ENCODE results near the gene CTNND2. TPM values are rescaled to one million over a fixed set of nuclear protein-coding genes. Genes with fewer than 3 reads are reported as not detected.

Gene CTNND2
- total RNA-seq, 2 donors from 2014 or later = 0.82 to 0.95 TPM

DNA sequence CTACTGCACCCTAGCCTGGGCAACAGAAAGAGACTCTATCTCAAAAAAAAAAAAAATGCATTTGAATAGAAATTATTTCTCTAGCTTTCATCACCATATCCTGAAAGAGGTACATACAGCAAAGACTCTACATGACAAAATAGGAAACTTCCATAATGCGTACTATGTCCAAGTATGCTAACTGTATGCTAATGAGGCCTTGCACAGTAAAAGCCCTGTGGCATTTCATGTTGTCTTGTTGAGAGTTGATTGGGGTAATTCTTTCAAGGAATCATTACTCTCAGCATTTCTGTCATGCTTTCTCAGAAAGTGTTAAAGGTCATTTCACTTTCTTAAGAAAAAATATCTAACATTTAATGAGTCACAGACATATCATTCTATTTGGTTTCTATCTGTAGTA is 393.4 kb downstream of the CTNND2 start:
- ATAC-seq (no peak), DNase-seq (no peak)
- intact Hi-C loops (cut with DNase I, micrococcal nuclease) = no loop called here

DNA sequence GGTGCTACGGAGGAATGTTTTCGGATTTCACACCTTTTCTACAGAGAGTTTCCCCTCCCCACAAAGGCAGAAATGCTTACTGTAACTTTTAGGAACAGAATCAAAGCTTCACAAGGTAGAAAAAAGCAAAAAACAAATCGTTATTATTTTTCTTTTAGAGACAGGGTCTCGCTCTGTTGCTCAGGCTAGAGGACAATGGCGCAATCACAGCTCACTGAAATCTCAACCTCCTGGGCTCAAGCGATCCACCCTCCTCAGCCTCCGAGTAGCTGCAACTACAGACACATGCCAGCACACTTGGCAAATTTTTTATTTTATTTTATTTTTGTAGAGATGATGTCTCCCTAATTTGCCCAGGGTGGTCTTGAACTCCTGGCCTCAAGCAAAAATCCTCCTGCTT is 394.5 kb downstream of the CTNND2 start:
- intact Hi-C loops (cut with DNase I, micrococcal nuclease) = no loop called here
- ATAC-seq (no peak), DNase-seq (no peak)

DNA sequence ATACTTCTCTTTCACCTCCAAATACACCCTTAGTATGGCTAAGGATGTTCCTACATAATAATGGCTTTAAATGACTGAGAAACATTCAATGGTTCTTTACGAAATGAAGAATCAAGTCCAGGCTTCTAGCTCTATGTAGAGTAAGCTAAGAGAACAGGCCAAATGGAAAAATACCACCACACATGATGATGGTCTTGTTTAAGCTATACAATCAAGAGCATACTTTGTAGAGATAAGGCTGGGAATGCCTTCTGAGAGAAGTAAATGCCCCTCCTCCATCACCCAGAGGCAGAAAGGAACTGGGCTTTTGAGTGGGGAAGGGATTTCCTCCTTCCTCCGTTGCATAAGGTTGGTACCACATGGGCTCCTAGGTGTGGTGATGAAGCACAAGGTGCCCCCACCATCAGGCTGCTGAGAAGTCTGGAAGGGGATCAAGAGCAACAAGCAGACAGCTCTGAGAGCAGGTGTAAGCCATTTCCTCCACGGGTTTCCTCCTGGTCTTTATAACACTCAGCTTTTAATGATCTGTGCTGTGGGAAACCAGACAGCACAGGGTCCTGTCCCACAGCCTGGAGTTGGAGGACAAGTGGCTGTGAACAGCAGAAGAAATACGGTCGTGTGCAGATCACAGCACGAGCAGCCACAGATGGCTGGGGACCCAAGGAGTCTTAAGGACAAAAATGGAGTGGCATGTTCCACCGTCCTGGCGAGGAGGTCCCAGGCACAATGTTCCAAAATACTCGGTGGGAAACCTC is 396.9 kb downstream of the CTNND2 start:
- DNase-seq (no peak), ATAC-seq (no peak)
- intact Hi-C loops (cut with DNase I, micrococcal nuclease) = no loop called here

DNA sequence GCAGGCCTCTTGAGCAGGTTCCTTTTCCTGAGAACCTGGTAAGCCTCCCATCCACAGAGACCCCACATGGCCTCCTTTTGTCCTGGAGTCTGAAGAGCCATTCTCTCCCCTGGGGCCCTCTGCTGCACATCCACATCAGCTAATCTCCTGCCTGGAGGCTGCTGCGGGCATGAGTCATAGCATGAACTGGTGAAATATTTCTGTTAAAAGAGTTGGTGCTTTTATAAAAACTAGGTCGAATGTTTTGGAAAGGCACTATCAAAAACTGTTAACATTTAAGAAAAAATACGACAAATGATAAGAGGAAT is 399.4 kb downstream of the CTNND2 start:
- intact Hi-C loops (cut with DNase I, micrococcal nuclease) = no loop called here
- DNase-seq (no peak), ATAC-seq (no peak)

DNA sequence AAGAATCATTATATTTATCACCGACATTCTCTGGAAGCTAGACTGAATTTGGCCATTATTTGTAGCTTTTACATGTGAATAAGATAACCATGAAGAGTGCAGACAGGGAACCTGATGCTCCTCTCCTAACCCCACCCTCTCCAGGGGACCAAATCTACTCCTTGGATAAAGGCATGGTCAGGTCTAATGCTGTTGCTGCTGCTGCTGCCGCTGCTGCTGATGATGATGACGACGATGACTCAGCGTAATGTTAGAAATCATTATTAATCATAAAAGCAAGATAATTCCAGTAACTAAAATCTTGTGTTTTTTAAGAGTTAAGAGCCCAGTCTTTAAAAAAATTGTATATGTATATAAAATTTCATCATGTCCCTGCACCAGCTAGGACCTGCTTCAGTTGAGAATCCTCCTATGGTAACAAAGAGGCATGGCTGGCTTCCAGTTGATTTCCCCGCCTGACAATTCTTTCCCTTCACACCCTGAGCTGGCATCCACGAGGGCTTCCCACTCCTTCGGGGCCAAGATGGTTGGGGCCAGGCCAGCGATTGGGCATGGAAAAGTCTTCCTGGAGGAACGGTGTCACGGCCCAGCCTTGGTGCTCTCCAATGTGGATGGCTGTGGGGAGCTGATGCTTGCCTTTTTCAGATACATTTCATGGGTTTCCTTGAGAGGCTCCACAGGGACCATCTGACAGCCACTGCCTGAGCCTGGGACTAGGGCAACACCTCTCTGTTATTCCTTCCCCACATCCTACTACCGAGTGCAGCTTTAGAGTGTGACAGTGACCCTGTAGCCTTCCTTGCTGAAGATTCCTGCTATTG is 400.0 kb downstream of the CTNND2 start:
- ATAC-seq (no peak), DNase-seq (no peak)
- intact Hi-C loops (cut with DNase I, micrococcal nuclease) = no loop called here

DNA sequence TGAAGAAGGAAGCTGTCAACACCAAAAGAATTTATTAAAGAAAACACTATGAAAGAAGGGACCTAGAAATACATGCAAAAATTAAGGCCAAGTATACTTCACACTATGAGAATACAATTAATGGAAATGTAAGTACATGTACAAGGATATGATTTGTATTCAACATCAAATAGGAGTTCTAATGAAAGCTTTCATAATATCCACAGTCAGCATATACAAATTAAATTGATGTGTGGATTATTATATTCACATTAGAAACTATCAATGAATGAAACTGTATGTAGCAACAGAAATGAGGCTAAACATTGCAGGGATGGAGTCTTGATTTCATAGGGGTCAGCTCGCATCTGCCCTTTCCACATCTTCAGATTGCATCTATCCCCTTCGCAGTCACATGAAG is 401.5 kb downstream of the CTNND2 start:
- intact Hi-C loops (cut with DNase I, micrococcal nuclease) = no loop called here
- DNase-seq (no peak), ATAC-seq (no peak)

DNA sequence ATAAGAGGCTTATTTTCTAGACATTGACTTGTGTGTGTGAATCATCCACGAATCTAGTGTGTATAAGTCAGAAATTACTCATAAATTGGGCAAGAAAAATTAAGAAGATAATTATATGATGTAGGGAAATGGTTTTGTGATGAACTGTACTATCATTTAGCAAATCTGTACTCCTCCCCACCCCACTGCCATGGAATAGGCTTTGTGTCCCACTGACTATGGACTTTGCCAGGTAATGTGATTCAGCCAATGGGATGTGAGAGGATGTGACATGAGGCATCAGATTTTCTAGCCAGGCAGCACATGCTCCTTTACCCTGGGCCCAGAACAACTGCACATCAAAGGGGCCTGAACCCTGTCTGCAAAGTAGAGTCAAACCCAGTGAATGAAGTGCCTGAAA is 406.6 kb downstream of the CTNND2 start:
- intact Hi-C loops (cut with DNase I, micrococcal nuclease) = no loop called here
- ATAC-seq (no peak), DNase-seq (no peak)

DNA sequence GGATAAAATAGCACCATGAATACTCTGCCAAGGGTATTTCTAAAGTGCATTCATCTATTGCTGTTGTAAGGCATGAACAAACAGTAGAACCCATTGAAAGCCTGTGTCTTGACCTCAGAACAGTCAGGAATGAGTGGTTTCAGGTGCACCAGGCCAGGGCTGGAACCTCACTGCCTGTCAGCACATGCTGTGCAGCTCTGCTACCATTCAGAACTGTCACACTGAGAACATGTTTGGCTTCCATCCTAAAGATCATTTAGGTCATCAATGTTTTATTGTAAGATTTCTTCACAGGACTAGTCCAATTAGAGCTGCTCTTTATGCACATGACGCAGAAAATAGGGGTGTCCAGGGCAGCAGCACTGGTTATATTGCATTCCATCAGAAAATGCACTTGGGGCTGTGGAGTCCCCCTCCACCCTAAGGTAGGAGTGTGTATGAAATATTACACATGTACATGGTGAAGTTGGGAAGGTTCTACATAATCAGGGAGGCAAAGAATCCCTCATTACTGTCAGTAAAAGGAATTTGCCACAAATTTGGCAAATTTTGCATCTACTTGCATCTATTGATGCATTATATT is 408.0 kb downstream of the CTNND2 start:
- intact Hi-C loops (cut with DNase I, micrococcal nuclease) = no loop called here
- no peak for ATAC-seq
- DNase-seq = no peak

DNA sequence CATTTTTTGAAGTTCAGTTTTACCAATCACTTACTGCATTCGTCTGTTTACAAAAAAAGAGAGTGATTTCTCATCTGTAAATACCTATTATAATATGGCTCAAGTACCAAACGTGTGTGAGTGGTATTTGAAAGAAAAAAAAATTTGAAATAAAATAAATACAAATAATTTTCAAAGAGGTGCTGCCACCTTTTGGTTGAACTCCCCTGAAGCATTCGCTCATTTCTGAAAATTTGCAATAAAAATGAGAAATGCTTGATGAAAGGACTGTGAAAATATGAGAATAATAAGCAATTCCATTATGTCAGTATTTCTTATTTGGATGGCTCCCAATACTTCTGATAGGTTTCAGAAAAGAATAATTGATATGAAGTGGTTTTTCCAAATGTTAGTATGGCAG is 409.9 kb downstream of the CTNND2 start:
- no peak for DNase-seq
- ATAC-seq = no peak
- intact Hi-C loops (cut with DNase I, micrococcal nuclease) = no loop called here

DNA sequence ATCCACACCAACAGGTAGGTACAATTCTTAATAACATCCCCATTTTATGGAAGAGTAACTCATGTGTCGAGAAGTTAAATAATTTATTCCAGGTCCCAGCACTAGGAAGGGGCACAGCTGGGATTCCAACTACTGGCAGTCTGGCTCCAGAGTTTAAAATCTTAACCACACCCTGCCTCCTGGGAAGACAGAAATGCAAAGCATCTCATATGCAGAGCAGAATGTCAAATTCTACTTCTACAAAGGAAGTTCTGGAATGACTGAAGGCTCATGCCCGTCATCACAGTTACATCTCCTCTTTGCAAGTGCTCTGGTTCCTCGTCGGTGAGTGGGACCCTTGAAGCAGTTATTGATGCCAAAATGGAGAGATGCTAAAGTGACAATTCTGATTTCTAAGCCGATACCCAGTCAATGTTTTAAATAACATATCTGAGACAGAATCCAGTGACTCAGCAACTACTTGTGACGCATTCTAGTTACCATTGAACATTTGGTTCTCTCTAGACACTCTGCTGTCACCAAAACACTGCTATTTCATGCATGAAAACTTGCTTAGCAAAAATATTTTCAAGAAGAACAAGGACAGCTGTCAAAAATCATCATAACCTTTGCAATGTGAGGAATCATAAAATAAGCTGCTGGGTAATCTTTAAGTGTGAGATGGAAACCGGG is 412.7 kb downstream of the CTNND2 start:
- intact Hi-C loops (cut with DNase I, micrococcal nuclease) = no loop called here
- DNase-seq (no peak), ATAC-seq (no peak)

DNA sequence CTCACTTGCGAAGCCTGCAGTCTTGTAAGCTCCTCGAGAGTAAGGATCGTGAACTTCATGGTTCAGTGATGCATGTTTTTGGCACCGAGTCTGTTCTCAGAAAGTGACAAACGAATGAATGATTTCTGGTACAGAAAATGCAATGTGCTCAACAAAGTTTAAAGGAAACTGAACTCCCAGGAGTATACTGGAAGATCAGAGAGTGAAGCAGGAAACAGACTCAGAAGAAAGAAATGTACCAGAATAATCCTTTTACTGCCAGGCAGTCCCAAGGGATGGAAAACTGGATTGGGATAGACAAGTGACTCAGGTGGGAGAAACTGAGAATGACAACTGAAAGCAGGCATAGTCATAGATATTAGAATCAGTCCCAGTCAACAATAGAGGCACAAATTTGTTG is 420.6 kb downstream of the CTNND2 start:
- intact Hi-C loops (cut with DNase I, micrococcal nuclease) = no loop called here
- DNase-seq (no peak), ATAC-seq (no peak)

DNA sequence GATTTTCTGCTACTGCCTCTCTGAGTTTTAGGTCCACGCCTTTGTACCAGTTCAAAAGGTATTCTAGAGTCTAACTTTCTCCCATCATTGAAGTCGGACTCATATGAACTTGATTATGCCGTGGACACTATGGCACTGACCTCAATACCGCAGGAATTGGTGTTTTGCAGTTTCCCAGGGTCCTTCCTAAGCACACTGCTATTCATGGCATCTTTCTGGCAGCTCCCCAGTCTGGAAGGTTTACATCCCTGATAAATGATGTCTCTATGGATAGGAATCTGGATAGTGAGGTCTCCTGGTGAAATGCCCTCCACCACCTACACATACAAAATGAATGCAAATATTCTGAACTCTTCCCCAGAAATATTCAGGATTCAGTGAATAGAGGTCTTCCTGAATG is 422.2 kb downstream of the CTNND2 start:
- no peak for DNase-seq
- ATAC-seq = no peak
- intact Hi-C loops (cut with DNase I, micrococcal nuclease) = no loop called here

DNA sequence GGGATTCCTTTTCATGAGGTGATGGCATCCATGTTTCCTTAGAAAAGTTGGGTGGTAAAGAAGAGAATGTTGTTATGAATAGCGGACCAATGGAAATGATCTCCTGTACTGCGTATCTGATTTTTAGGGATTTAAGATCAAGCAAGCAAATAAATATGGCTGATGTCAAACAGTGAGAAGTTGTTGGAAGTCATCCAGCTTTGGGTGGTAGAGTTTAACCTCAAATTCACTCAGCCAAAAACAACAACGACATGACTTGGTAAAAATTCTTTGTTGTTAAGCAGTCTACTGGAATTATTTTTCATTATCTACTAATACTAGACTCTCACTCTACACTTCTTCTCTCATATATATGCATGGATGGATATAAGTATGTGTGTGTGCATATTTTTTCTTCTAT is 426.5 kb downstream of the CTNND2 start:
- no peak for DNase-seq
- ATAC-seq = no peak
- intact Hi-C loops (cut with DNase I, micrococcal nuclease) = no loop called here

DNA sequence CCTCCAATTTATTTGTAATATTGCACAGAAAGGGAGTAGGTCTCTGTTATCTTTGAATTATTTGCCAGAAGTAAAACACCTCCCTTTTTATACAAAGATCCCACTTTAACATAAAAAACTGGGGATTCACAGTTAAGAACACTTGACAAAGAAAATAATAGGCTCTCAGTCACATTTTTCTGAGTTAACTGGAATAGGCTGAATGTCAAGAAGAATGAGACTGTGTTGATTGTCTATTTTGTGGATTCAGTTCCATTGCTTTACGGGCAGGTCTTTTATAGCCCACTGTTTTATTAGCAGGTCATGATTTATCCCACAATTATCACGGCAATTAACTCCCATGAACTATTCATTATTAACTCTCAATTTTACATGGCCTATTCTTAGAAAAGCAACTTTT is 427.4 kb downstream of the CTNND2 start:
- ATAC-seq = no peak
- intact Hi-C loops (cut with DNase I, micrococcal nuclease) = no loop called here
- no peak for DNase-seq

DNA sequence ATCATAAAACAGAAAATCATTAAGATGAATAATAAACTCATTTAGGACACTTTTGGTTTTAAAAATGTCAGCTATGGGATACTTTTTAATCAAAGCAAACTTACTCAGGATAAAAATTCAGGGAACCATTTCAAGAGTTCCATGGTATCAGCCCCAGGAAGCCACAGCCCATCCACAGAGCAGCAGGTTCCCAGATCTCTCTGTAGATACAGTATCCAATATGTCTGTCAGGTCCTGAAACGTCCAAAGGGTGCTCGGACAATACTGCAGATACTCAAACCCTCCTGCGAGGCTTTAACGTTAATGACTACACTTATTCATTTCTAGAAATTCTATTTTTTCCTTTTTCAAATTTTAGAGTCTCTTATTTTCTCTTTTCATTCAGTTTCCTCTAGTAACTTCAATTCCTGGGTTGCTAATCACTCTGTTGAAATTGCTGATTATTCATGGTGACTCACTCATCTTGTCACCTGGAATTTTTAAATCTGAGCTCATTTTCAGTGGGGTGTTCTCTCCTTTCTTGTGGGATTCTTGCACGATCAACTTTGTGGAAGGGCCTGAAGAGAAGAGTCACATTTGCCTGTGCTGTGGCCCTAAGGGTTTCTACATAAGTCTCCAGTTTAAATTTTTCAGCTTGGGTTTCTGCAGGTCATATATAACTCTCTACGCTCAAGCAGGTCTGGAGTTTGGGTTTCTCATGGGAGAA is 435.8 kb downstream of the CTNND2 start:
- ATAC-seq = no peak
- intact Hi-C loops (cut with DNase I, micrococcal nuclease) = no loop called here
- no peak for DNase-seq

DNA sequence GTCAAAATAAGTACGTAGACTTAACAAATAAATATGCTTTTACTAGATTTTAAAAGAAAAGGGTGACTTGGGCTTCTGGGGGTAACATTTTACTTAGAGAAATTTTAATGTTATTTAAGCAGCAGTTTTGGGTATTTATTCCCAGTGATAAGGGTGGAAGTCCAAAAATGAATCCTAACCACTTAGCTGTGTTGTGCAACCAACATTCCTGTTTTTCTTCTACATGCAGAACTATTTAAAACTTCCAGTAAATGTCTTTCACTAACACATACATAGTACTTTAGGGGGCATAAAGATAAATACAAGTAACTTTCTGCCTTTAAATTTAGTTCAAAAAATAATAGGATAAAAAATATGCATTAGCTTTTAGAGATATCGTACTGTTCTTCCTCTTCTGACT is 436.7 kb downstream of the CTNND2 start:
- ATAC-seq = no peak
- no peak for DNase-seq
- intact Hi-C loops (cut with DNase I, micrococcal nuclease) = no loop called here

DNA sequence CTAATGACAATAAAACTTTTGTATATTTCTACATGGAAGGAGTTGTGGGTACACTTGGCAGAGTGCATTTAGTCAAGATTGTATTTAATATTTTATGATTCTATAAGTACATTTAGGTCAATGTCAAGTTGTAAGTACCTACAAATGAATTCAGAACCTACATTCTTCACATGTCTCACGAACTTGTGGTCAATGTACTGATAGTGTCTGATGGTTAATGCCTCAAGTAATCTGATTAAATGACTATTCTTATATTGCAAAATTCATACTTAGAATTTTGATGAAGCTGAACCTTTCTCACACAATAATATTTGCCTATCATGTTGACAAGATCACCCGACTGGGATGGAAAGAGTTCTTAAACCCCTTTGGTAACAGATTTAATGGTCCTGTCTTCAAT is 444.5 kb downstream of the CTNND2 start:
- no peak for ATAC-seq
- intact Hi-C loops (cut with DNase I, micrococcal nuclease) = no loop called here
- no peak for DNase-seq

DNA sequence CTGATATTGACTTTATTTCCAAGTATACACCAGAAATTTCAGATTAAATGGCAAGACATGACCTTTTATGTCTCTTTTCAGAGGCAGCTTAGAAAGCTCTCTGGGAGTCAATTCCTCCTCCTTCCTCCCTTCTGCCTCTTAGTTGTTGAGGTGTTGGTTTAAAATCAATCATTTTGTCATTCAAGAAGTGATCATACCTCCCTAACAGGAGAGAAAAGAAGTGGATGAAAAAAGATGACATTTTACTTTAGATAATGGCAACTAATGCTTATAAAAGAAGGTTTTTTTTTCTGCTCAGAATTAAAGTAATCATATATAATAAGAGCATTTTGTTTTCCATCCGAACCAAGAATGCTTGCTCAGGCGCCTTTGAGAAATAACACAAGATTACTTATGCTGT is 448.7 kb downstream of the CTNND2 start:
- no peak for DNase-seq
- no peak for ATAC-seq
- intact Hi-C loops (cut with DNase I, micrococcal nuclease) = no loop called here

DNA sequence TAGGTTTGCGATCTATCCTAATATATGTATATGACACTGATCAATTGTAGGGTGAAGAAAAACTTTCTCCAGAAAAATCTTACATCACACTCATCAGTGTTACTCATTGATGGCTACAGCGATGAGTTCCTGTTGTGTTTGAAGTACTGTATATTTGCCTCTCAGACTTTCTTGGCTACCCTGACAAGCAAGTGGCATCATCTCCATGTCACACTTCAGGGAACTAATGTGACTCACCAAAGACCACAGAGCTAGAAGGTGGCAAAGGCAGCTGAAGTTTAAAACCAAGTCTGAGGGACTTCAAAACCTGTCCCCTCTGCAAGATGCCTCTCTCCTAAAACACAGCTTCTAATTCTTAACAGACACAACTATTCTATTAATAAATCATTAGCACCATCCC is 451.4 kb downstream of the CTNND2 start:
- ATAC-seq = no peak
- intact Hi-C loops (cut with DNase I, micrococcal nuclease) = no loop called here
- no peak for DNase-seq

All from left colon (tissue), 2 donors.